ENCODE results near the gene KIFC1.

The KIFC1 gene

GRCh38 chr6:33443025-33443424, 51.4 kb downstream of the KIFC1 start:
- Histone ChIP-seq H3K36me3 (peaks cover 94% of the 10 kb centered on the region), H3K4me3 (ENCODE audit: low read depth, low read length) (no peak overlapping the region), H3K9me3 (ENCODE audit: severe bottlenecking) (no peaks in the 10 kb centered on the region), H3K27me3 (ENCODE audit: insufficient read depth, low read depth, severe bottlenecking) (no peaks in the 10 kb centered on the region), H3K27ac (no peak overlapping the region)
- no peak for DNase-seq
- TF ChIP-seq CTCF (IDR thresholded peaks at IDR 0.05; ENCODE audit: low read depth, low read length), result no peak

DNA sequence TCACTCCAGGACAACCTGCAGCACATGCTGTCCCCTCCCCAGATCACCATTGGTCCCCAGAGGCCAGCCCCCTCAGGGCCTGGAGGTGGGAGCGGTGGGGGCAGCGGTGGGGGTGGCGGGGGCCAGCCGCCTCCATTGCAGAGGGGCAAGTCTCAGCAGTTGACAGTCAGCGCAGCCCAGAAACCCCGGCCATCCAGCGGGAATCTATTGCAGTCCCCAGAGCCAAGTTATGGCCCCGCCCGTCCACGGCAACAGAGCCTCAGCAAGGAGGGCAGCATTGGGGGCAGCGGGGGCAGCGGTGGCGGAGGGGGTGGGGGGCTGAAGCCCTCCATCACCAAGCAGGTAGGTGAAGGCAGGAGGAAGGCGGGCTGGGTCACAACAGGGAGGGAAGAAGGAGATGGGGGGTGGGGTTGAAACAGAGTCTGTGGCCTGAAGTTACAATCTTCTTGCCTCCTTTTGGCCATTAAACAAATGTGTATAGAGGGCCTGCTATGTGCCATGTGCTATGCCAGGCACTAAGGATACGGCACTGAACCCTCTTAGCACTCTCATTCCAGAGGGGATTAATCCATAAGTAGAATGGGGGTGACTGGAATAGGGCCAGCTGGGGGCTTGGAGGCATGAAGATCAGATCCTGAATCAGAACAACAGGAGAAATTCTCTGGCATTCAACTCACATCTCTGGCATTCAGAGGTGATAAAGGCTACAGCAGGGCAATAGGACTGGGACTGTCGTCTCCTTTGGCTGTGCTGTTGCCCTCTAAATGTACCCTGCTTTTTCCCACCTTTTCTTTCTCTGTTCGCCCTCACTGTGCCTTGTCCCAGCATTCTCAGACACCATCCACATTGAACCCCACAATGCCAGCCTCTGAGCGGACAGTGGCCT, 52.2 kb downstream of the KIFC1 start:
- Histone ChIP-seq H3K36me3 (peaks cover 94% of the 10 kb centered on the region), H3K27ac (no peak overlapping the region), H3K9me3 (ENCODE audit: severe bottlenecking) (no peaks in the 10 kb centered on the region), H3K27me3 (ENCODE audit: insufficient read depth, low read depth, severe bottlenecking) (no peaks in the 10 kb centered on the region), H3K4me3 (ENCODE audit: low read depth, low read length) (no peak overlapping the region)
- TF ChIP-seq CTCF (IDR thresholded peaks at IDR 0.05; ENCODE audit: low read depth, low read length), result no peak
- DNase-seq, result no peak

DNA sequence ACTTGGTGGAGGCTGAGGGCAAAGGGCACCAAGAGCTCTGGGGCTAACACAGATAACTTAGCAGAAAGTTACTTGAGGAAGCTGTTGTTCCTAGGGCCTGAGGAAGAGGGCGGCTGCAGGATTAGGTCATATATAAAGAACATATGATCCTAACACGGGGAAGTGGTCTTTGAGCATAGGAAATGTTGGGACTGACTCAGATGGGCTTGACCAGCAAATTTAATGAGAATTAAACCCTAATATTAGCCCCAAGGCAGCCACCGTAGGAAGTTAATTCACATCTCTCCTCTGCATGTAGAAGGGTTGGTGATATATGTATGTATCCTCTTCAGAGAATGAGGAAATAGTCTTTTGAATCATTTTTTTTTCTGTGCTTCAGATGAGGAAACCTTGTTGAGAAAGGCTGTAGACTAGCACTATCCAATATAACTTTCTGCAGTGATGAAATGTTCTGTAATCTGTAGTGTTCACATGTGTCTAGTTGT, 53.5 kb downstream of the KIFC1 start:
- no peak overlapping the region for H3K27ac ChIP-seq
- H3K27me3 ChIP-seq (ENCODE audit: insufficient read depth, low read depth, severe bottlenecking), result no peaks in the 10 kb centered on the region
- TF ChIP-seq CTCF (IDR thresholded peaks at IDR 0.05; ENCODE audit: low read depth, low read length), result no peak
- peaks cover 94% of the 10 kb centered on the region for H3K36me3 ChIP-seq
- no peaks in the 10 kb centered on the region for H3K9me3 ChIP-seq (ENCODE audit: severe bottlenecking)
- no peak overlapping the region for H3K4me3 ChIP-seq (ENCODE audit: low read depth, low read length)
- no peak for DNase-seq

DNA sequence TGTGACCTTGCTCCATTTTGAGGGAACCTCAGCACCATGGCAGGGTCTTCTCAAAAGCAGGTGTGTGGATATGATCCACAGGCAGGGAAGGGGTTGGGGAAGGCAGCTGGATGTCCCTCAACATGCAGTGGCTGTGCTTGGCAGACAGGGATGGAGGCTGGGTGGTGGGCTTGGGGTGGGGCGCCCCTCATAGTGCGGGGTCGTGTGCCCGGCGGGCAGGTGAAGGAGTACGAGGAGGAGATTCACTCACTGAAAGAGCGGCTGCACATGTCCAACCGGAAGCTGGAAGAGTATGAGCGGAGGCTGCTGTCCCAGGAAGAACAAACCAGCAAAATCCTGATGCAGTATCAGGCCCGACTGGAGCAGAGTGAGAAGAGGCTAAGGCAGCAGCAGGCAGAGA, 54.7 kb downstream of the KIFC1 start:
- no peak for TF ChIP-seq CTCF (IDR thresholded peaks at IDR 0.05; ENCODE audit: low read depth, low read length)
- Histone ChIP-seq H3K27ac (no peak overlapping the region), H3K36me3 (peaks cover 91% of the 10 kb centered on the region), H3K27me3 (ENCODE audit: insufficient read depth, low read depth, severe bottlenecking) (no peaks in the 10 kb centered on the region), H3K9me3 (ENCODE audit: severe bottlenecking) (no peaks in the 10 kb centered on the region), H3K4me3 (ENCODE audit: low read depth, low read length) (no peak overlapping the region)
- DNase-seq, result no peak

DNA sequence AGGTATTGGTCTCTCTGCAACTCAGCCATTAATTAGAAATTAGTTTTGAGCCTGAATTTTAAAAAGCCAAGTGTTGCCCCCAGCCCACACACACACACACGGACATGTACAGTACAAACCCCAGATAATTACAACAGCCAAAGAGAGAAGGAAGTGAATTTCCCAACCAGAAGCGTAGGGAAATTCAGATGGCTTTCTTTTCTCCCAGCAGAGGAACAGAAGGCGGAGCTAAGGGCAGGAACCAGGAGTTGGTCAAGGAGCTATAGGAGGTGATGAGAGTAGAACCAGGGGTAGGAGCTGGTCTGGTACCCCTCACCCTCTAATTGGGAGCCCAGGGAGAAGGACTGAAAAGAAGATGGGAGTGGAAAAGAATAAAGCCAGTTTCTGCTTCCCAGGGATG, 58.8 kb downstream of the KIFC1 start:
- DNase-seq, result no peak
- no peak for TF ChIP-seq CTCF (IDR thresholded peaks at IDR 0.05; ENCODE audit: low read depth, low read length)
- no peaks in the 10 kb centered on the region for H3K9me3 ChIP-seq (ENCODE audit: severe bottlenecking)
- no peak overlapping the region for H3K4me3 ChIP-seq (ENCODE audit: low read depth, low read length)
- no peaks in the 10 kb centered on the region for H3K27me3 ChIP-seq (ENCODE audit: insufficient read depth, low read depth, severe bottlenecking)
- no peak overlapping the region for H3K27ac ChIP-seq
- H3K36me3 ChIP-seq, result peaks cover 63% of the 10 kb centered on the region
